Measurements from ENCODE around the gene TMEM89. TPM values are rescaled to one million over a fixed set of nuclear protein-coding genes. Genes with fewer than 3 reads are reported as not detected.

TMEM89 gene
- total RNA-seq, 2 experiments from 2014 or later = 0.43 TPM; not detected in 1

- Mint-ChIP-seq H3K4me1 (ENCODE audit: low read depth) (peaks cover 5% of the 10 kb centered on the region), H3K9me3 (no peaks in the 10 kb centered on the region), H3K4me3 (no peak overlapping the region), H3K27me3 (peaks cover 26% of the 10 kb centered on the region), H3K36me3 (ENCODE audit: low read depth) (no peaks in the 10 kb centered on the region), H3K27ac (no peak overlapping the region)
- no peak for TF ChIP-seq CTCF (IDR thresholded peaks at IDR 0.05)
- ChIA-PET CTCF (no interaction called here), POLR2A (no interaction called here)
- intact Hi-C loops (cut with micrococcal nuclease) = no loop called here
- no peak for DNase-seq
- no peak for ATAC-seq
Observed at GRCh38 chr3:48591436-48591835, 30.1 kb downstream of the TMEM89 start.

- H3K36me3 Mint-ChIP-seq (ENCODE audit: low read depth) = no peaks in the 10 kb centered on the region
- CTCF ChIA-PET = interaction anchor here (1.6 kb wide), 1 partner anchor 30 kb away, joined by 4 read pairs; no protein-coding TSS in a partner anchor
Observed at GRCh38 chr3:48588230-48588629, 33.3 kb downstream of the TMEM89 start.

GRCh38 chr3:48587686-48588085 is 33.9 kb downstream of the TMEM89 start:
- CTCF ChIA-PET = no interaction called here
- TF ChIP-seq CTCF (IDR thresholded peaks at IDR 0.05) = no peak
- H3K9me3 Mint-ChIP-seq = no peaks in the 10 kb centered on the region
- no peak overlapping the region for H3K4me3 Mint-ChIP-seq
- H3K27ac Mint-ChIP-seq = no peak overlapping the region
- peaks cover 14% of the 10 kb centered on the region for H3K27me3 Mint-ChIP-seq
- ATAC-seq (no peak), DNase-seq (no peak)
- POLR2A ChIA-PET = interaction anchor here (1.0 kb wide), 1 partner anchor 9 kb away, joined by 3 read pairs; no protein-coding TSS in a partner anchor
- H3K4me1 Mint-ChIP-seq (ENCODE audit: low read depth) = no peaks in the 10 kb centered on the region
- no peaks in the 10 kb centered on the region for H3K36me3 Mint-ChIP-seq (ENCODE audit: low read depth)
- intact Hi-C loops (cut with micrococcal nuclease) = no loop called here

More at GRCh38 chr3:48588230-48588629, 33.3 kb downstream of the TMEM89 start:
- intact Hi-C loops (cut with micrococcal nuclease) = no loop called here
- DNase-seq (no peak), ATAC-seq (no peak)
- Mint-ChIP-seq H3K27ac (no peak overlapping the region), H3K4me3 (no peak overlapping the region), H3K27me3 (peaks cover 17% of the 10 kb centered on the region), H3K4me1 (ENCODE audit: low read depth) (no peaks in the 10 kb centered on the region), H3K9me3 (no peaks in the 10 kb centered on the region)
- POLR2A ChIA-PET = no interaction called here
- no peak for TF ChIP-seq CTCF (IDR thresholded peaks at IDR 0.05)

- H3K36me3 Mint-ChIP-seq (ENCODE audit: low read depth) = no peaks in the 10 kb centered on the region
- no peaks in the 10 kb centered on the region for H3K9me3 Mint-ChIP-seq
- ChIA-PET CTCF (interaction anchor here (0.6 to 1.4 kb wide), 2 partner anchors 36 to 89 kb away, joined by 3 to 4 read pairs; no protein-coding TSS in a partner anchor), POLR2A (no interaction called here)
- H3K27me3 Mint-ChIP-seq = peaks cover 9% of the 10 kb centered on the region
- no peaks in the 10 kb centered on the region for H3K4me1 Mint-ChIP-seq (ENCODE audit: low read depth)
- TF ChIP-seq CTCF (IDR thresholded peaks at IDR 0.05) = no peak
- ATAC-seq (no peak), DNase-seq (no peak)
- intact Hi-C loops (cut with micrococcal nuclease) = no loop called here
- H3K27ac Mint-ChIP-seq = no peak overlapping the region
- H3K4me3 Mint-ChIP-seq = no peak overlapping the region
Observed at GRCh38 chr3:48585411-48585810, 36.2 kb downstream of the TMEM89 start.

GRCh38 chr3:48584836-48585235 is 36.7 kb downstream of the TMEM89 start:
- Mint-ChIP-seq H3K4me3 (no peak overlapping the region), H3K27me3 (peaks cover 9% of the 10 kb centered on the region), H3K4me1 (ENCODE audit: low read depth) (no peaks in the 10 kb centered on the region), H3K9me3 (no peaks in the 10 kb centered on the region), H3K27ac (no peak overlapping the region), H3K36me3 (ENCODE audit: low read depth) (no peaks in the 10 kb centered on the region)
- intact Hi-C loops (cut with micrococcal nuclease) = no loop called here
- DNase-seq (no peak), ATAC-seq (no peak)
- CTCF ChIA-PET = interaction anchor here (0.6 to 1.4 kb wide), 2 partner anchors 35 to 88 kb away, joined by 3 to 4 read pairs; no protein-coding TSS in a partner anchor
- POLR2A ChIA-PET = no interaction called here
- TF ChIP-seq CTCF (IDR thresholded peaks at IDR 0.05) = no peak
